KMS-11 (cell line): ENCODE measurements around the gene RASSF4.

ENCODE experiments used
- H2AFZ ChIP-seq: fragments of 200-600 bp; sonication (generic); 2 replicates; pipeline ENCODE4 v1.6.1; 2016; ENCODE audit warnings: antibody characterized with exemption, mixed run types, low read depth
- H3K27ac ChIP-seq: fragments of 200-600 bp; sonication (generic); 2 replicates; pipeline ENCODE4 v1.6.1; 2016; ENCODE audit warnings: mild to moderate bottlenecking, mixed run types
- H3K27me3 ChIP-seq: fragments of 200-600 bp; sonication (generic); 2 replicates; pipeline ENCODE4 v1.6.1; 2017; ENCODE audit warnings: mild to moderate bottlenecking, low read depth, mixed run types, moderate library complexity; ENCODE audit not compliant: insufficient read depth
- H3K36me3 ChIP-seq: fragments of 200-600 bp; sonication (generic); 2 replicates; pipeline ENCODE4 v1.6.1; 2017; ENCODE audit warnings: mild to moderate bottlenecking, mixed run types; ENCODE audit not compliant: insufficient read depth
- H3K4me1 ChIP-seq: fragments of 200-600 bp; sonication (generic); 2 replicates; pipeline ENCODE4 v1.6.1; 2016; ENCODE audit warnings: mild to moderate bottlenecking, low read depth, mixed run types; ENCODE audit not compliant: poor library complexity, severe bottlenecking
- H3K4me2 ChIP-seq: fragments of 200-600 bp; sonication (generic); 2 replicates; pipeline ENCODE4 v1.7.0; 2016; ENCODE audit warnings: mild to moderate bottlenecking, mixed run types
- H3K4me3 ChIP-seq: fragments of 200-600 bp; sonication (generic); IDR thresholded peaks from 2 replicates; pipeline ENCODE4 v1.6.1; 2017; ENCODE audit warnings: low read depth, low read length, mixed read lengths; ENCODE audit not compliant: insufficient read depth
- H3K79me2 ChIP-seq: fragments of 200-600 bp; sonication (generic); 2 replicates; pipeline ENCODE4 v1.6.1; 2016; ENCODE audit warnings: low read depth, mixed run types; ENCODE audit not compliant: insufficient read depth
- H3K9ac ChIP-seq: fragments of 200-600 bp; sonication (generic); 2 replicates; pipeline ENCODE4 v1.6.1; 2016; ENCODE audit warnings: mild to moderate bottlenecking, mixed run types
- H4K20me1 ChIP-seq: fragments of 200-600 bp; sonication (generic); 2 replicates; pipeline ENCODE4 v1.6.1; 2016; ENCODE audit warnings: mild to moderate bottlenecking, mixed run types; ENCODE audit not compliant: insufficient read depth
- CTCF ChIP-seq: fragments of 200-600 bp; sonication (generic); conservative IDR thresholded peaks from 2 replicates; pipeline ENCODE4 v1.6.1; 2017; ENCODE audit warnings: low read depth, mild to moderate bottlenecking, antibody characterized with exemption, low read length, moderate library complexity, mixed read lengths

RASSF4 gene

DNA sequence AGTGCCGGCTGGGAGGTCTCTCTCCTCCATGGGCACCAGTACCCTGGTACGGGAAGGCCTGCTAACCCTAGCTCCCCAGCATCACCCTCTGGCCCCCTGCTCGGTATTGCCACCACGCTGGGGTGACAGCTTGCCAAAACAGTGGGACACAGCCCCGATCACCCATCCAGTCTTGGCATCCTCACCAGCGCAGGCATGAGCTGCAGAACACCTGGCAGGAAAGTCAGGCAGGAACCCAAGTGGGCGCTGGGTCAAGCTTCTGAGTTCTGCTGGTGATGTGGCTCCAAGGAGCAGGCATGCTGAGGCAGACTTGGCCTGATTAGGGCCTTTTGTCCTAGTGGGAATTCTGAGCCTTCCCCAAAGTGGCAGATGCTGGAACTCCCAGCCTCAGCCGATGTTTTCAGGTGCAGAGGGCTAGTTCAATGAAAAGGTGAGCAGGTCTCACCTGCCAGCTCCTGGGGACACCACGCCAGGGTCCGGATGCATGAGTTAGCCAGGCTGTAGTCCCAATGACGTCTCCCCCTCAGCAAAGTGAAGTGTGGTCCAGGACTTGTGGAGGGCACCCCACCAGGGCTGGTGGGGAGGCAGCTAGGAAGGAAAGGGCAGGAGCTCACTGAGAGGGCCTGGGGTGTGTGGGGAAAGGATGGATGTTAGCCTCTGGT, 32.6 kb downstream of the RASSF4 start:
- Histone ChIP-seq H3K79me2 (no peaks in the 10 kb centered on the region), H2AFZ (no peak overlapping the region), H3K4me1 (peaks cover 73% of the 10 kb centered on the region), H3K4me3 (no peak overlapping the region), H3K27me3 (no peaks in the 10 kb centered on the region), H3K36me3 (peaks cover 6% of the 10 kb centered on the region; the same call in 1 of the 2 replicates), H4K20me1 (no peaks in the 10 kb centered on the region), H3K4me2 (peak overlapping the region; percentile 8; the same call in 1 of the 2 replicates), H3K27ac (0 out of 2 replicates have a peak overlapping the region, but pooled peaks have one; percentile 7), H3K9ac (no peak overlapping the region)
- TF ChIP-seq CTCF = no peak

DNA sequence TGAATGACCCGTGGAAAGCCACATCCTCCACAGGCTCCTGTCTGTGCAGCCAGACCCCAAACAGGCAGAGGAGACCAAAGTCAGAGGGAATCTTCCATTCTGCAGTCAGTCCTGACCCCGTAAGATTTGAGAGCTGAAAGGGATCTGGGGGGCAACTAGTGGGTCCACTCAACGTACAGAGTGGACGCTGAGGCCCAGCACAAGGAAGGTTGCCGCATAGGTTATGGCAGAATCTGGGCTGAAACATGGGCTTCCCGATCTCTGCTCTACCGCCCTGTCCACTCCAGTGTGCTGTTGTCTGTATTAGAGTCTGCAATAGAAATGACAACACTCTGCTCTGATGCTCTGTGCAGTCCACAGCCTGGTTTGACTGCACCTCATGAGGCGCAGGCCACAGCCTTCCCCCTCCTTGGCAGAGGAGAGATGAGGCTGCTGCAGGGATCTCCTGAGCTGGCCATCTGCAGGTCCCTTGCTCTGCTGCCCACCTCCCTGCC, 33.2 kb downstream of the RASSF4 start:
- Histone ChIP-seq H2AFZ (no peak overlapping the region), H3K79me2 (no peaks in the 10 kb centered on the region), H3K4me1 (peaks cover 79% of the 10 kb centered on the region), H3K4me2 (peak overlapping the region; percentile 8; the same call in 1 of the 2 replicates), H3K36me3 (peaks cover 6% of the 10 kb centered on the region; the same call in 1 of the 2 replicates), H3K27ac (peak overlapping the region; percentile 72; the same call in 1 of the 2 replicates), H3K27me3 (no peaks in the 10 kb centered on the region), H3K4me3 (no peak overlapping the region), H4K20me1 (no peaks in the 10 kb centered on the region), H3K9ac (no peak overlapping the region)
- TF ChIP-seq CTCF = no peak

DNA sequence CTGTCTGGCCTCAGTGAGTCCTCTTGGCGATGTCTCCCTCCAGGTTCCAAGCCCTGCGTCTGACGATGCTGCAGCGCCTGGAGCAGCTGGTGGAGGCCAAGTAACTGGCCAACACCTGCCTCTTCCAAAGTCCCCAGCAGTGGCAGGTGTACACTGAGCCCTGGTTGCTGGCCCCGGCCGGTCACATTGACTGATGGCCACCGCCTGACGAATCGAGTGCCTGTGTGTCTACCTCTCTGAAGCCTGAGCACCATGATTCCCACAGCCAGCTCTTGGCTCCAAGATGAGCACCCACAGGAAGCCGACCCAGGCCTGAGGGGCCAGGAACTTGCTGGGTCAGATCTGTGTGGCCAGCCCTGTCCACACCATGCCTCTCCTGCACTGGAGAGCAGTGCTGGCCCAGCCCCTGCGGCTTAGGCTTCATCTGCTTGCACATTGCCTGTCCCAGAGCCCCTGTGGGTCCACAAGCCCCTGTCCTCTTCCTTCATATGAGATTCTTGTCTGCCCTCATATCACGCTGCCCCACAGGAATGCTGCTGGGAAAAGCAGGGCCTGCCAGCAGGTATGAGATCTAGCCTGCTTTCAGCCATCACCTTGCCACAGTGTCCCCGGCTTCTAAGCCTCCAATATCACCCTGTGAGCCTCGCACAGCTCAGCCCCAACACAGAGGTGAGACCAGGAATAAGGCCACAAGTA, 33.8 kb downstream of the RASSF4 start:
- Histone ChIP-seq H3K4me1 (peaks cover 82% of the 10 kb centered on the region), H3K79me2 (no peaks in the 10 kb centered on the region), H3K4me3 (no peak overlapping the region), H3K9ac (no peak overlapping the region), H4K20me1 (no peaks in the 10 kb centered on the region), H3K27me3 (no peaks in the 10 kb centered on the region), H2AFZ (no peak overlapping the region), H3K27ac (peak overlapping the region; percentile 72; the same call in 1 of the 2 replicates), H3K36me3 (peaks cover 3% of the 10 kb centered on the region; the same call in 1 of the 2 replicates), H3K4me2 (peak overlapping the region; percentile 7; the same call in 1 of the 2 replicates)
- TF ChIP-seq CTCF = no peak

DNA sequence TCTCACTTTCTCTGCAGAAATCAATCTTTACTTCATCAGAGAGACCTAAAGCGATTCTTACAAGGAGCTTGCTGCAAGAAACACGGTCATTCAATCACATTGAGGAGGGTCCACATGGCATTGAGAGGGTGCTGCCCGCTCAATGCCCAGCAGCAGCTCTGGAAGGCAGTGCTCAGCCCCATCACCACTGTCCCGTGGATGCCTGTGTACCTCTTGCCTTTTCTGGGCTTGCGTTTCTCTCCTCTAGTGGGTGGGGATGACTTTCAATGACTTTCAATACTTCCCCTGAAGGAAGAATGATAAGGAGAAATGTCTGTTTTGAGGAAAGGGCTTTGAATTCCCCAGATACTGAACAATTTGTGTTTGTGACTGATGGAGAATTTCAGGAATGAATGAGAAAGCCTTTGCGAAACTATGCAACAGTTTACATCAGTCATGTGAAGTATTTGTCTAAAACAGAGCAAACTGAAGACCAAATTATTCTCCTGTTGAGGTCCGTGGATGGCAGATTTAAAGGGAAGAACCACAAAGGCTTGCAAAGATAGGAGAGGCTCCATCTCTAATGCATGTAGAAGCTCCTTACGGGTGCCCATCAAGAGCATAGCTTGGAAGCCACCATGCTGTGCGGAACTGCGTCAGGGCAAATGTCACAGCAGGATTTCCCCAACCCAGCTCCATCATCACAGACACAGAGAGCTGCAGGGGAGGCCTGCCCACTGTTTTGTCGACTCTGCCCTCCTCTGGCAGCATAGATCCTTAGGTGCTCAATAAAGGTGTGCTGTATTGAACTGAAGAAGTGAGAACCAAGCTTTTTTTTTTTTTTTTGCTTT, 34.5 kb downstream of the RASSF4 start:
- H3K4me2 ChIP-seq = peak overlapping the region; percentile 48
- H2AFZ ChIP-seq = no peak overlapping the region
- H3K9ac ChIP-seq = no peak overlapping the region
- peaks cover 3% of the 10 kb centered on the region; the same call in 1 of the 2 replicates for H3K36me3 ChIP-seq
- peaks cover 82% of the 10 kb centered on the region for H3K4me1 ChIP-seq
- no peaks in the 10 kb centered on the region for H4K20me1 ChIP-seq
- TF ChIP-seq CTCF = no peak
- H3K27ac ChIP-seq = peak overlapping the region; percentile 72; the same call in 1 of the 2 replicates
- H3K4me3 ChIP-seq = no peak overlapping the region
- H3K79me2 ChIP-seq = no peaks in the 10 kb centered on the region
- H3K27me3 ChIP-seq = no peaks in the 10 kb centered on the region
